ENCODE data around the gene CDRT4.

CDRT4 gene

DNA sequence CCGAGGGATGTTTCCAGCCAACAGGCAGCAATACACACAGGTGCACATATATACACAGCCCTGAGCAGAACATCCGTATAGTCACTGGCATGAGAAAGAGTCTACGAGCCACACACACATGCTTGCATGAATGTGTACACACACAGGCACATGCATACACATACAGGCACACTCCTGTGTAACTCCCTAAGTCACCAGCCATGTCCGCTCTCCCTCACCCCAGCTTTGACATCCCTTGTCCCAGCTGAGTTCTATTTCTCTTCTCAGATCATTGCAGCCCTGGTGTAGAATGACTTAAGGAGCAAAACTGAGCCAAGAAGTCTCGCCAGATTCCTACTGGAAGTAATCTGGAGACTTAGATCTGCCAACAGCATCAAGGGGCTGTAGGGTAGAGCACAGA, 13.1 kb downstream of the CDRT4 start:
- H3K18ac ChIP-seq (ENCODE audit: low read length), result no peak overlapping the region
- H3K23ac ChIP-seq (ENCODE audit: low read length), result no peak overlapping the region
- no peak overlapping the region for H2BK15ac ChIP-seq (replicated peaks; ENCODE audit: low read depth)
- H3K27ac ChIP-seq (ENCODE audit: low read depth, low read length), result no peak overlapping the region
- no CpG with 5 or more reads among the region's 5 CpGs for WGBS (ENCODE audit: extremely low coverage, insufficient coverage, low lambda C conversion rate)
- H3K9ac ChIP-seq (ENCODE audit: low read length), result no peak overlapping the region
- no peak overlapping the region for H4K5ac ChIP-seq (ENCODE audit: low read length)
- DNase-seq, result no peak
- no peak overlapping the region for H3K4ac ChIP-seq (ENCODE audit: low read depth, low read length)
- no peak overlapping the region for H3K56ac ChIP-seq (ENCODE audit: low read length)
- no peak overlapping the region for H2BK5ac ChIP-seq (ENCODE audit: low read length)
- no peak overlapping the region for H3K4me3 ChIP-seq (ENCODE audit: low read length)
- H3K79me1 ChIP-seq (ENCODE audit: low read length), result no peaks in the 10 kb centered on the region
- H4K8ac ChIP-seq (ENCODE audit: low read depth, low read length), result no peak overlapping the region
- H3K27me3 ChIP-seq (ENCODE audit: insufficient read depth, low read length, poor library complexity), result no peaks in the 10 kb centered on the region
- H3K79me2 ChIP-seq (ENCODE audit: control insufficient read depth, insufficient read depth, low read length), result no peaks in the 10 kb centered on the region
- no peak overlapping the region for H2BK120ac ChIP-seq (ENCODE audit: low read depth, low read length)
- H2AK5ac ChIP-seq (ENCODE audit: low read length), result no peak overlapping the region
- no peak overlapping the region for H3K4me2 ChIP-seq (ENCODE audit: low read length)
- H3K4me1 ChIP-seq (ENCODE audit: control insufficient read depth, low read depth, low read length), result no peaks in the 10 kb centered on the region
- H3K36me3 ChIP-seq (ENCODE audit: control insufficient read depth, insufficient read depth, low read length), result peaks cover 1% of the 10 kb centered on the region

DNA sequence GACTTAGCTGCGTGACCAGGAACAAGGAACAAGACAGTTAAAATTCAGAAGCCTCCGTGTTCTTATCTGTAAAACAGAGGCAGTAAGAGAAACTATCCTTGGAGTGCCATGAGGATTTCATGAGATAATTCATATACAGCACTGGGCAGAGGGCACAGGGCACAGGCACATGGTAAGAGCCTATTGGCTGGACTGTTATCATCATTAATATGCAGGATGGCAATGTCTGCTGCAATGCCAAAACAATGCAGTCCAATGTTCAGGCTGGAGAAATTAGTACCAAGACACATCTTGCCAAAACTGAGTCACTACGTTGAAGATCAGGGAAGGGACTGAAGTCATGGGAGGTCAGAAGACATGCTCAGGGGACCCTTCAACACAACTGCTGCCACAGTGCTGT, 13.6 kb downstream of the CDRT4 start:
- H3K23ac ChIP-seq (ENCODE audit: low read length), result no peak overlapping the region
- H3K4me2 ChIP-seq (ENCODE audit: low read length), result no peak overlapping the region
- H2BK120ac ChIP-seq (ENCODE audit: low read depth, low read length), result no peak overlapping the region
- H3K18ac ChIP-seq (ENCODE audit: low read length), result no peak overlapping the region
- H3K36me3 ChIP-seq (ENCODE audit: control insufficient read depth, insufficient read depth, low read length), result peaks cover 1% of the 10 kb centered on the region
- H3K79me1 ChIP-seq (ENCODE audit: low read length), result no peaks in the 10 kb centered on the region
- H3K27ac ChIP-seq (ENCODE audit: low read depth, low read length), result no peak overlapping the region
- H3K27me3 ChIP-seq (ENCODE audit: insufficient read depth, low read length, poor library complexity), result no peaks in the 10 kb centered on the region
- no peak overlapping the region for H2BK15ac ChIP-seq (replicated peaks; ENCODE audit: low read depth)
- H2AK5ac ChIP-seq (ENCODE audit: low read length), result no peak overlapping the region
- no peak overlapping the region for H3K56ac ChIP-seq (ENCODE audit: low read length)
- H3K4ac ChIP-seq (ENCODE audit: low read depth, low read length), result no peak overlapping the region
- no peak overlapping the region for H4K5ac ChIP-seq (ENCODE audit: low read length)
- no peaks in the 10 kb centered on the region for H3K79me2 ChIP-seq (ENCODE audit: control insufficient read depth, insufficient read depth, low read length)
- H3K4me3 ChIP-seq (ENCODE audit: low read length), result no peak overlapping the region
- WGBS (ENCODE audit: extremely low coverage, insufficient coverage, low lambda C conversion rate), result no CpG with 5 or more reads among the region's 3 CpGs
- H3K9ac ChIP-seq (ENCODE audit: low read length), result no peak overlapping the region
- no peak overlapping the region for H2BK5ac ChIP-seq (ENCODE audit: low read length)
- DNase-seq, result no peak
- no peaks in the 10 kb centered on the region for H3K4me1 ChIP-seq (ENCODE audit: control insufficient read depth, low read depth, low read length)
- no peak overlapping the region for H4K8ac ChIP-seq (ENCODE audit: low read depth, low read length)

DNA sequence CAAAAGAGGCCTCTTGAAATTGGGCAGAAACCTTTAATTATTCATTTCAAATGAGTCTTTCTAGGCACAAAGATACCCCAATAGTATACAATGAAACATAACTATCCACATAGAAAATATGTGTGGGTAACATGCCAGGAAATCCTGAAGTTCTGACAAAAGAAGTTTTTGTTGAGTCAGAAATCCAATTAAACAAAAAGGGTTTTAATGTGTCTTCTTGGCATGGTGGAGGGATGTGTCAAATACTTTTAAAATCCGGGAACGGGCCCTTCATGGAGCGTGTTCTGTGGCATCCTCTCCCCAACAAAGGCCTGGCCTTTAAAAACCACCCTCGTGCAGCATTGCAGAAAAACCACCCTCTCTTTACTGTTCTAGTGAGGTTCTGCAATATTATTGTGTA, 14.2 kb downstream of the CDRT4 start:
- Histone ChIP-seq H3K27me3 (ENCODE audit: insufficient read depth, low read length, poor library complexity) (no peaks in the 10 kb centered on the region), H3K4me1 (ENCODE audit: control insufficient read depth, low read depth, low read length) (no peaks in the 10 kb centered on the region), H3K79me2 (ENCODE audit: control insufficient read depth, insufficient read depth, low read length) (no peaks in the 10 kb centered on the region), H4K8ac (ENCODE audit: low read depth, low read length) (no peak overlapping the region), H2BK5ac (ENCODE audit: low read length) (no peak overlapping the region), H2AK5ac (ENCODE audit: low read length) (no peak overlapping the region), H3K4me3 (ENCODE audit: low read length) (no peak overlapping the region), H2BK120ac (ENCODE audit: low read depth, low read length) (no peak overlapping the region), H3K4ac (ENCODE audit: low read depth, low read length) (no peak overlapping the region), H3K27ac (ENCODE audit: low read depth, low read length) (no peak overlapping the region), H2BK15ac (replicated peaks; ENCODE audit: low read depth) (no peak overlapping the region), H3K18ac (ENCODE audit: low read length) (no peak overlapping the region), H4K5ac (ENCODE audit: low read length) (no peak overlapping the region), H3K79me1 (ENCODE audit: low read length) (no peaks in the 10 kb centered on the region), H3K9ac (ENCODE audit: low read length) (no peak overlapping the region), H3K56ac (ENCODE audit: low read length) (no peak overlapping the region), H3K4me2 (ENCODE audit: low read length) (no peak overlapping the region), H3K23ac (ENCODE audit: low read length) (no peak overlapping the region), H3K36me3 (ENCODE audit: control insufficient read depth, insufficient read depth, low read length) (peaks cover 1% of the 10 kb centered on the region)
- no CpG with 5 or more reads among the region's 4 CpGs for WGBS (ENCODE audit: extremely low coverage, insufficient coverage, low lambda C conversion rate)
- DNase-seq, result no peak

DNA sequence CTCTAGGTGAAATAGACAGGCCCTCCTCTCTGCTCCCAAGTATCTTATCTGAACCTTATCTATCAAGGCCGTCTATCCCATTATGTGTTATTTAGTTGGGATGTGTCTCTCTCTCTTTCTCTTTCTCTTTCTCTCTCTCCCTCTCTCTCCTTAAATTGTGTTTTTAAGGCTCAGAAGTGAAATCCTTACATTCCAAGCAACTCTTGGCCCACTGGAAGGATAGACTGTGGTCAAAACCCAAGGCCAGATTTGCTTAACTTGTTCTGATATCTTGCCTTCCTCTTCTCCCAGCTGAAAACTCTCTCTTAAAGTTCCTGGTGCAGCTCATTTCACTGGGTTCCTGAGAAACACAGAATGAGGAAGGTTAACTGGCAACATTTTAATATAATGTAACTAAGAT, 14.7 kb downstream of the CDRT4 start:
- Histone ChIP-seq H4K5ac (ENCODE audit: low read length) (no peak overlapping the region), H3K9ac (ENCODE audit: low read length) (no peak overlapping the region), H3K27me3 (ENCODE audit: insufficient read depth, low read length, poor library complexity) (no peaks in the 10 kb centered on the region), H3K4me3 (ENCODE audit: low read length) (no peak overlapping the region), H3K4me2 (ENCODE audit: low read length) (no peak overlapping the region), H3K23ac (ENCODE audit: low read length) (no peak overlapping the region), H2BK120ac (ENCODE audit: low read depth, low read length) (no peak overlapping the region), H3K27ac (ENCODE audit: low read depth, low read length) (no peak overlapping the region), H3K4ac (ENCODE audit: low read depth, low read length) (no peak overlapping the region), H4K8ac (ENCODE audit: low read depth, low read length) (no peak overlapping the region), H3K79me2 (ENCODE audit: control insufficient read depth, insufficient read depth, low read length) (no peaks in the 10 kb centered on the region), H2AK5ac (ENCODE audit: low read length) (no peak overlapping the region), H2BK15ac (replicated peaks; ENCODE audit: low read depth) (no peak overlapping the region), H3K4me1 (ENCODE audit: control insufficient read depth, low read depth, low read length) (no peaks in the 10 kb centered on the region), H3K56ac (ENCODE audit: low read length) (no peak overlapping the region), H3K18ac (ENCODE audit: low read length) (no peak overlapping the region), H2BK5ac (ENCODE audit: low read length) (no peak overlapping the region), H3K36me3 (ENCODE audit: control insufficient read depth, insufficient read depth, low read length) (peaks cover 1% of the 10 kb centered on the region), H3K79me1 (ENCODE audit: low read length) (no peaks in the 10 kb centered on the region)
- peak; percentile 50 for DNase-seq
- no CpG with 5 or more reads among the region's 1 CpG for WGBS (ENCODE audit: extremely low coverage, insufficient coverage, low lambda C conversion rate)

DNA sequence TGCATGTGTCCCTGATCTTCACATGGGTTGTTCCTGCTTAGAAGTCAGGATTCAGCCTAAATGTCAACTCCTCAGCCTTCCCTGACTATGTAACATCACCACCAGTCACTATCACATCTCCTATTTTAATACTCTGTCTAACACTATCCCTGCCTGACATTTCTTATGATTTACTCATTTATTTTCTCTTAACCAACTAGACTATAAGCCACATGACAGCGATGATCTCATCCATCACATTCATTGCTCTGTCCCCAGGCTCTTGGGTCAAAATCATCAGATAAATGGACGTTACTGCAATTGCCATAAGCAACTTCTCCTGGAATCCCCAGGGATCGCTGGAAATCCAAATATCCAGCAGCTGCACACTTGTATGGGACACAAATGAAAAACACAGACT, 15.7 kb downstream of the CDRT4 start:
- no peaks in the 10 kb centered on the region for H3K79me2 ChIP-seq (ENCODE audit: control insufficient read depth, insufficient read depth, low read length)
- H3K9ac ChIP-seq (ENCODE audit: low read length), result no peak overlapping the region
- no peak overlapping the region for H3K18ac ChIP-seq (ENCODE audit: low read length)
- H2AK5ac ChIP-seq (ENCODE audit: low read length), result no peak overlapping the region
- H2BK15ac ChIP-seq (replicated peaks; ENCODE audit: low read depth), result no peak overlapping the region
- no peaks in the 10 kb centered on the region for H3K27me3 ChIP-seq (ENCODE audit: insufficient read depth, low read length, poor library complexity)
- no peak overlapping the region for H4K8ac ChIP-seq (ENCODE audit: low read depth, low read length)
- no peak overlapping the region for H3K56ac ChIP-seq (ENCODE audit: low read length)
- H3K4ac ChIP-seq (ENCODE audit: low read depth, low read length), result no peak overlapping the region
- H3K23ac ChIP-seq (ENCODE audit: low read length), result no peak overlapping the region
- no peak overlapping the region for H3K27ac ChIP-seq (ENCODE audit: low read depth, low read length)
- H2BK5ac ChIP-seq (ENCODE audit: low read length), result no peak overlapping the region
- no peak overlapping the region for H2BK120ac ChIP-seq (ENCODE audit: low read depth, low read length)
- H3K4me2 ChIP-seq (ENCODE audit: low read length), result no peak overlapping the region
- no peak overlapping the region for H4K5ac ChIP-seq (ENCODE audit: low read length)
- H3K36me3 ChIP-seq (ENCODE audit: control insufficient read depth, insufficient read depth, low read length), result peaks cover 1% of the 10 kb centered on the region
- no peak overlapping the region for H3K4me3 ChIP-seq (ENCODE audit: low read length)
- H3K79me1 ChIP-seq (ENCODE audit: low read length), result no peaks in the 10 kb centered on the region
- no peaks in the 10 kb centered on the region for H3K4me1 ChIP-seq (ENCODE audit: control insufficient read depth, low read depth, low read length)
- no CpG with 5 or more reads among the region's 3 CpGs for WGBS (ENCODE audit: extremely low coverage, insufficient coverage, low lambda C conversion rate)
- DNase-seq, result no peak

DNA sequence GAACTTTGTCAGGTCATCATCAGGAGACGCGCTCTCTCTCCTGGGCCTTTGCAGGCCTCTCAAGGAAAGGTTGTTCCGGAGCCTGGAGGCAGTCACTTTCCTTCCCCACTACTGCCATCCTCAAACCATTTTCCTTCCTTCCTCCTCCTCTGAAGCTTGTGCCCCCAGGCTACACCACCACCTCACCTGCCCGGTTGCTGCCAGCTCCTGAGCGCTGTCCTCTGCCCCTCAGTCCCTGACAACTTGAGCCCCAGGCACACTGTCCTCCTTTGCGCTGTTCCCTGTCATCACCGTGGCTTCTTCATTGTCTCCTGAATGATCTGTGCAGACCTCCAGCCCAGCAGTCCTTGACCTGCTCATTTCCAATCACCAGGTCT, 18.9 kb downstream of the CDRT4 start:
- Histone ChIP-seq H3K79me1 (ENCODE audit: low read length) (no peaks in the 10 kb centered on the region), H2AK5ac (ENCODE audit: low read length) (no peak overlapping the region), H3K4me3 (ENCODE audit: low read length) (no peak overlapping the region), H3K9ac (ENCODE audit: low read length) (no peak overlapping the region), H3K79me2 (ENCODE audit: control insufficient read depth, insufficient read depth, low read length) (no peaks in the 10 kb centered on the region), H4K5ac (ENCODE audit: low read length) (no peak overlapping the region), H3K56ac (ENCODE audit: low read length) (no peak overlapping the region), H2BK120ac (ENCODE audit: low read depth, low read length) (no peak overlapping the region), H3K23ac (ENCODE audit: low read length) (no peak overlapping the region), H3K27me3 (ENCODE audit: insufficient read depth, low read length, poor library complexity) (no peaks in the 10 kb centered on the region), H3K4me1 (ENCODE audit: control insufficient read depth, low read depth, low read length) (peaks cover 3% of the 10 kb centered on the region), H3K4ac (ENCODE audit: low read depth, low read length) (no peak overlapping the region), H2BK5ac (ENCODE audit: low read length) (no peak overlapping the region), H3K36me3 (ENCODE audit: control insufficient read depth, insufficient read depth, low read length) (peaks cover 1% of the 10 kb centered on the region), H3K4me2 (ENCODE audit: low read length) (no peak overlapping the region), H4K8ac (ENCODE audit: low read depth, low read length) (no peak overlapping the region), H3K27ac (ENCODE audit: low read depth, low read length) (no peak overlapping the region), H3K18ac (ENCODE audit: low read length) (no peak overlapping the region), H2BK15ac (replicated peaks; ENCODE audit: low read depth) (no peak overlapping the region)
- no CpG with 5 or more reads among the region's 7 CpGs for WGBS (ENCODE audit: extremely low coverage, insufficient coverage, low lambda C conversion rate)
- no peak for DNase-seq
